NCI-H2171 treated with DMSO at 0.1 percent for 48 hours (cell line): Measurements from ENCODE around the gene RBM3.
"Not testable (repeated sequence)": the region's sequence is repeated elsewhere in the genome, so short reads cannot be mapped to it uniquely, and the experiment has no call there.

Source experiments
- DNase-seq: peaks from one replicate; lab custom pipeline; 2025; lab: John Stamatoyannopoulos, UW

Gene RBM3

DNA sequence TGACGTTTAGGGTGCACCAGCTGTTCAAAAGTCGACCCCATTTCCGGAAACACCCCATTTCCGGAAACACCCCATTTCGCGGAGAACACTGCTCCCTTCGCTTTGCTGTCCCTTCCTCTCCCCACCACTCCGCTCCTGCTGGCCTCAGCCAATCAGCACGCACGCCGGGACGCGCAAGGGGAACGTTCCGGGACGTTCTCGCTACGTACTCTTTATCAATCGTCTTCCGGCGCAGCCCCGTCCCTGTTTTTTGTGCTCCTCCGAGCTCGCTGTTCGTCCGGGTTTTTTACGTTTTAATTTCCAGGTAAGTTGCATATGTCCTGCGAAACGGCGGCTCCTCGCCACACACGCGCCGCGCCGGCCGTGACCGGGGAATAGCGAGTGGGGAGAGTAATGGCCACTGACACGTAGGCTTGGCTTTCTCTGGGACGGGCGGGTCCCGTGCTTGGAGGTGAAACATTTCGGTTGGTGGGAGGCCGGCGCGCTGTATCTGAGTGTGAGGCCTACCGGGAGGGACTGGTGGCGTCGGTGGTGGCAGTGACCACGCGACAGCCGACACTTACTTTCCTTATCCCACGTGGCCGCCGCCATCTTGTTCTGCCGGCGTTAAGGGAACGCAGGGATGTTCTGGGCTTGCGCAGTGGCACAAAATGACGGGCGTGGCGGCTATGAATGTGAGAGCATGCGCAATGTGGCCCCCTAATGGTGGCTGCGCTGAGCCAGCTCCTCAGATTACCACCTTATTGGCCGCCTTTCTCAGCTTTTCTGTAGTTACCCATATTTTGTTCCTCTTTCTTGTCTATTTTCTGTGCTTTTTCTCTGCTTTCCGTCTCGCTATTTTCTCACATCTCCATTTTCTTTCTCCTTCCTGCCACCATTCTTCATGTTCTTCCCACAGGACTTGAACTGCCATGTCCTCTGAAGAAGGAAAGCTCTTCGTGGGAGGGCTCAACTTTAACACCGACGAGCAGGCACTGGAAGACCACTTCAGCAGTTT, at the start of gene RBM3:
TSS of gene RBM3 (plus strand) at position 215 of the 997 bp plus-strand sequence. CDS start at position 912, 697 bp downstream.
- peak; percentile 89 for DNase-seq

DNA sequence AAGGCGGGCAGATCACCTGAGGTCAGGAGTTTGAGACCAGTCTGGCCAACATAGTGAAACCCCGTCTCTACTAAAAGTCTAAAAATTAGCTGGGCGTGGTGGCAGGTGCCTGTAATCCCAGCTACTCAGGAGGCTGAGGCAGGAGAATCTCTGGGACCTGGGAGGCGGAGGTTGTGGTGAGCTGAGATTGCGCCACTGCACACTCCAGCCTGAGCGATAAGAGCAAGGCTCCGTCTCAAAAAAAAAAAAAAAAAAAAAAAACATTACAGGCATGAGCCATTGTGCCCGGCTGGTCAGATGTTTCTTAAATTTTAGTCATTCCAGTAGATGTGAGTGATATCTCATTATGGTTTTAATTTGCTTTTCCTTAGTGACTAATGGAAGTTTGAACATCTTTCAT, 48.4 kb upstream of the RBM3 start:
- DNase-seq: not testable (repeated sequence)

DNA sequence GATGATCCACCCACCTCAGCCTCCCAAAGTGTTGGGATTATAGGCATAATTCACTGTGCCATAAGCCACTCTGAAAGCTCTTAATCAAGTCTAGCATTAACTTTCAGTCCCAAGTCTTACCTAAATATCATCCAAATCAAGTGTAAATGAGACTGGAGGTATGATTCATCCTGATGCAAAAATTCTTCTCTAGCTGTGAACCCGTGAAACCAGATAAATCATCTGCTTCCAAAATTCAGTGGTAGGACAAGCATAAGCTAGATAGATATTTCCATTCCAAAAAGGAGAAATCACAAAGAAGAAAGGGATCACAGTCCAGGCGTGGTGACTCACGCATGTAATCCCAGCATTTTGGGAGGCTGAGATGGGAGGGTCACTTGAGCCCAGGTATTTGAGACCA, 43.5 kb upstream of the RBM3 start:
- DNase-seq: no peak

DNA sequence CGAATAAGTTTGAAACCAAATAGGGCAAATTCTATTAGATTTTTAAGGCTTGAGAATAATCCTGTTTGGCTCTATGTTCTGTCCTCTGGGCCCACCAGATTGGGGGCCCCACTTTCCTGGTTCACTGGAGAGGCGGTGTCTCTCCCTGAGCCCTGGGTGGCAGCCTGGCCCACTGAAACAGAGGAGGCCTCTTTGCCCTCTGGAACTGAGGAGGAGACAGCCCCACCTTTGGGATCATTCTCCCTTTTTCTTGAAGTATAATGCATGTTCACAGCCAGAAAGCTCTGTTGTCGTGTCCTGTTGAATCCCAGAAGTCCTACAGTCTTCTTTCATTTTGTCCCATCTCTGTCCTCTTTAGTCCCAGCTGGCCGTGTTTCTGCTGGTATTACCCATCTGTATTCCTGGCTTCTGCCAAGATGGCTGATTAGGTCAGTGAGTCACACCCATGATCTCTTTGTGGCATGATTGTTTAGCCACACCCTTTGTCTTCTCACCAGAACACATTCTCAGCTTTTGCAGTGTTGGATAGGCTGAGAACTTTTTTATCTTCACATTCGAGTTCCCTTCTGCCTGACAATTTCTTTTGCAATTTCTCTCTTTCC, 42.8 kb upstream of the RBM3 start:
- no peak for DNase-seq

DNA sequence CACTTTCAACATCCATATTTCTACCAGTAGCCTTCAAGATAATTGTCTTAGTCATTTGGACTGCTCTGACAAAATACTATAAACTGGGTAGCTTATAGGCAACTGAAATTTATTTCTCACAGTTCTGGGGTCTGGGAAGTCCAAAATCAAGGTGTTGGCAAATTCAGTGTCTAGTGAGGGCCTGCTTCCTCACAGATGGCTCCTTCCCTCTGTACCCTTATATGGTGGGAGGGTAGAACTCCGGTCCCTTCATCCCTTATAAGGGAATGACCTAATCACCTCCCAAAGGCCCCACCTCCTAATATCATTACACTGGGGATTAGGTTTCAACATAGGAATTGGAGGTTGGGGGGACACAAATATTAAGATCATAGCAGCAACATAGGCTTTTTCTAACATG, 42.1 kb upstream of the RBM3 start:
- no peak for DNase-seq

DNA sequence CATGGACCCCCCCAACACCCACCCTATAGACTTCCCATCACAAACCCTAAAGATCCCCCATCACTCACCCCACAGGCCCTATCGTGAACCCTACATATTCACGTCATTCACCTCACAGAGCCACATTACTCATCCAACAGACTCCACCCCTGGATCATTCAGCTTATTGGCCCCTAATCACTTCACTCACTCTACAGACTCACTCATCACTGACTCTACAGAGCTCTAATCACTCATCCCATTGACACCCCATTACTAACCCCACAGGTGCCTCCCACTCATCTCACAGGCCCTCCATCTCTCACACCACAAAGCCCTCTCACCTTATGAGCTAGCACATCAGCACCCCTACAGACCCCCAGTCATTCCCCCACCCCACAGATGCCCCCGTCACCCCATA, 41.1 kb upstream of the RBM3 start:
- no peak for DNase-seq

DNA sequence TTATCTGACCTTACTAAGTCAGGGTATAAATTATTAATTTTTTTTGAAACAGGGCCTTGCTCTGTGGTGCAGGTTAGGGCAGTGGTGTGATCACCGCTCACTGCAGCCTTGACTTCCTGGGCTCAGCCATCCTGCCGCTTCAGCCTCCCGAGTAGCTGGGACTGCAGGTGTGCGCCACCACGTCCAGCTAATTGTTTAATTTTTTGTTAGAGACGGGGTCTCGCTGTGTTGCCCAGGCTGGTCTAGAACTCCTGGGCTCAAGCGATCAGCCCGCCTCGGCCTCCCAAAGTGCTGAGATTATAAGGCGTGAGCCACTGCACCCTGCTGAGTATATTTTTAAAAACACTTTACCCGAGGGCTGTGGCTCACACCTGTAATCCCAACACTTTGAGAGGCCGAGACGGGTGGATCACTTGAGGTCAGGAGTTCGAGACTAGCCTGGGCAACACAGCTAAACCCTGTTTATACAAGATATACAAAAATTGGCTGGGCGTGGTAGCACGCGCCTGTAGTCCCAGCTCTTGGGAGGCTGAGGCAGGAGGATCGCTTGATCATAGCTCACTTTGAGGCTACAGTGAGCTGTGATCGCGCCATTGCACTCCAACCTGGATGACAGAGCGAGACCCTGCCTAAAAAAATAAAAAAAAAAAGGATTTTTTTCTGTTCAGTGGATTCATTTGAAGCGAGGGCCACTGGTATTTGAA, 35.5 kb upstream of the RBM3 start:
- DNase-seq: no peak

DNA sequence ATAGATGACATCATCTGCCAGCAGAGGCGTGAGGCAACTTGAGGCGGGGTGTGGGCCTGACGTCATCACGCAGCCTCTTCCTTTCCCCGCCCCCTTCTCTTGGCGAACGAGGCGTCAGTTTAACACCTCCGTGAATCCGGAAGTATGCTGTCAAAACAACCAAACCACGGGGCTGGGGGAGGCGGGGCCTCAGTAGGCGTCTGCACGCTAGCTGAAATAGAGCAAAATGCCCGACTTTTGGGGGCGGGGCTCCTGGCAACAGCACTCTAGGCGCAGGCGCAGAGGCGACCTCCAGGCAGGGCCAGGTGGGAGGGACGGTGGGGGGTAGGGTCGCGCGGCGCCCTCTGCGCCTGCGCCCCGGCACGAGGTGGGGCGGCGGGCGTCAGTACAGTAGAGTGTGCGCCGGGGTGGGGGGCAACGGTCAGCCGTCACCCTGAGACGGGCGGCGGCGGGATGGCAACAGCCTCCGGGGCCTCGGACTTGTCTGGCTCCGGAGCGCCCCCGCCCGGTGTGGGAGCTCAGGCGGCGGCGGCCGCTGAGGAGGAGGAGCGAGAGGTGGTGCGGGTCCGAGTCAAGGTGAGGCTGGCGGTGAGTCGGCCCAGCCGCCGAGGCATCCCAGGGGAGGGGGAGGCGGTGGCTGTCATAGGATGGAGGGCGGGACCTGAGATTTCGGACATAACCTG, 34.8 kb upstream of the RBM3 start, which contains the start of gene TBC1D25:
TSS of gene TBC1D25 (plus strand) at position 370 of the 683 bp plus-strand sequence. CDS start at position 454, 84 bp downstream.
- DNase-seq: peak; percentile 95

DNA sequence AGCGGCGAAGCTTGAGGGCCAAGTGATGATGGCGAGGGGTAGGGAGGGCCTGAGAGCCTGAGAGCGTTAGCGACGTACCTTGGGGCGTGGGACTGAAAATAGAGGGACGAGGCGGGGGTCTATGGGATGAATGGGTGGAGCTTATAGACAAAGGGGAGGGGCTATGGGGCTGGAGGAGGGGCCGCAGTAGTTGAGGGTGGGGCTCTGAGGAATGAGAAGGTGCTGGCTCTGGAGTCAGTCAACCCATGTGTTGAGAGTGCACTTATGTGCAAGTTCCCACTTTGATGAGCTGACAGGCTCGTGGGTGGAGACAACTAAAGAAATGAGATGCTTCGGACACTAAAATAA, 34.3 kb upstream of the RBM3 start:
- DNase-seq: peak; percentile 65

DNA sequence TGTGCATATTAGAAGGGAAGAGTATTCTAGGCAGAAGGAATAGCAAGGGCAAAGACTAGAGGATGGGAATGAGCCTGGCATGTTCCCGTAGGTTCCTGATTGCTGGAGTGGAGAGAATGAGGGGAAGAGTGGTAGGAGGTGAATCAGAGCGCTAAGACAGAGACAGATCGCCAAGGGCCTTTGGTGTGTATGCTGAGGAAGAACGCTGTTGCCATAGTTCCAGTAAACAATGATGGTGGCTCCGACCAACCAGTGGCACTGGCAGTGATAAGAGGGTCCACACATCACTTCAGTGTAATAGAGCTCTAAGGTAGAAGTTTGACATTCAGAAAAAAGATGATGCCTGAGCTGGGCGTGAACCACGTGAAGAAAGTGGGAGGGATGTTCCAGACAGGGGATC, 33.8 kb upstream of the RBM3 start:
- no peak for DNase-seq

DNA sequence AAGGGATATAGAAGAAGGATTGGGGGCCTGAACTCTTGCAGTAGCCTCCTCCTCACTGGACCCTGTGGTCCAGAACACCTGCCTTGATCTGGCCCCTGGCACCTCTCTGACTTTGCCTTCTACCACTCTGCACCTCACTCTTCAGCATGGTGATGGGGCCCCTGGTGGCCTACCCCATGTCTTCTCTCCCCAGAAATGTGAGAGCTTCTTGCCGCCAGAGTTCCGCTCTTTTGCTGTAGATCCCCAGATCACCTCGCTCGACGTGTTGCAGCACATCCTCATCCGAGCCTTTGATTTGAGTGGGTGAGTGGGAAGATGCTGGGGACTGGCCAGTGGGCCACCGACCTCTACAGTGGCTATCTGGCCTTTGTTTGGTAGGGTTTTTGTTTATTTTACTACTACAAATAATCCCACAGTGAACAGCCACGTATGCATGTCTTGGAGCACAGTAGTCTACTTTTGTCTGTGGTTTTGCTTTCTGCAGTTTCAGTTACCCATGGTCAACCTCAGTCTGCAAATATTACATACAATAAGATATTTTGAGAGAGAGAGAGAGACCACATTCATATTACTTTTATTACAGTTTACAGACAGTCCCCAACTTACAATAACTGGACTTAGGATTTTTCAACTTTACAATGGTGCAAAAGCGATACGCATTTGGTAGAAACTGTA, 33.0 kb upstream of the RBM3 start:
- no peak for DNase-seq

DNA sequence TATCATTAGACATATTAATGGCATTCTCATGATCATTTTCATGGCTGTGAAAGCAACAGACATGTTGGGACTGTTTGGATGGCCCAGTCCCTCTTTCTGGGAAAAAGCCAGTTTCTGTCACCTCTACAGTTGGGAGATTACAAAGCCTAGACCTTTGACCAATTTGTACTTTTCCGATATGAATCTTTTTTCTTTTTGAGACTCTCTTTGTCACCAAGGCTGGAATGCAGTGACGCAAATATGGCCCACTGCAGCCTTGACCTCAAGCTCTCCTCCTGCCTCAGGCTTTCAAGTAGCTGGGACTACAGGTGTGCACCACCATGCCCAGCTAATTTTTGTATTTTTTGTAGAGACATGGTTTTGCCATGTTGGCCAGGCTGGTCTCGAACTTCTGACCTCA, 25.4 kb upstream of the RBM3 start:
- no peak for DNase-seq

DNA sequence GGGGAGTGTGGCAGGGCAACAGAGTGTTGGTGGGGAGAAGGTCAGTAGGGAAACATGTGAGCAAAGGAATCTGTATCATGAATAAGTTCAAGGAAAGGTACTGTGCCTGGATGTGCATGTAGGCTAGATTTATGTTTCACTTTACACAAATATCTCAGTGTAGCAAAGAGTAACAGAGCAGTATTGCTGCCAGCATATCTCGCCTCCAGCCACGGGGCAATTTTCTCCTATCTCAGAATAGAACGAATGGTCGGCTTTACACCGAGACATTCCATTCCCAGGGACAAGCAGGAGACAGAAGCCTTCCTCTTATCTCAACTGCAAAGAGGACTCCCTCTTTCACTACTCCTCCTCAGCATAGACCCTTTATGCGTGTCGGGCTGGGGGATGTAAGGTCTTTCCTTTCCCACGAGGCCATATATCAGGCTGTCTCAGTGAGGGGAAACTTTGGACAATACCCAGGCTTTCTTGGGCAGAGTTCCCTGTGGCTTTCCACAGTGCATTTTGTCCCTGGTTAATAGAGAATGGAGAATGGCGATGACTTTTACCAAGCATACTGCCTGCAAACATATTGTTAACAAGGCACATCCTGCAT, 18.5 kb upstream of the RBM3 start:
- DNase-seq: not testable (repeated sequence)

DNA sequence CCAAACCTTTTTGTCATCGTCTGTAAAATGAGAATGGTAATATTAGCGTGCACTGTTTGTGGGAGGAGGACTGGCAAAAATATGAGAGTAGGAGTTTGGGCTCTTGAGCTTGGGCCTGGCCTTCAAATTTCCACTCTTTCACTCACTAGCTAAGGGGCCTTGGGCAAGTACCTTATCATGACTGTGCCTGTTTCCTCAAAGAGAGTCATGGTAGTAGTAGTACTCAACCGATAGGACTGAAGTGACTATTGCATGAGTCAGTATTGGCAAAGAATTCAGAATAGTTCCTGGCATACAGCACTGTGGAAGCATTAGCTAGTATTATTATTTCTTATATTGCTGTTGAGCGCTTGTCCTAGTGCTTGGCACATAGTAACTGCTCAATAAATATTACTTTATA, 16.0 kb upstream of the RBM3 start:
- no peak for DNase-seq

DNA sequence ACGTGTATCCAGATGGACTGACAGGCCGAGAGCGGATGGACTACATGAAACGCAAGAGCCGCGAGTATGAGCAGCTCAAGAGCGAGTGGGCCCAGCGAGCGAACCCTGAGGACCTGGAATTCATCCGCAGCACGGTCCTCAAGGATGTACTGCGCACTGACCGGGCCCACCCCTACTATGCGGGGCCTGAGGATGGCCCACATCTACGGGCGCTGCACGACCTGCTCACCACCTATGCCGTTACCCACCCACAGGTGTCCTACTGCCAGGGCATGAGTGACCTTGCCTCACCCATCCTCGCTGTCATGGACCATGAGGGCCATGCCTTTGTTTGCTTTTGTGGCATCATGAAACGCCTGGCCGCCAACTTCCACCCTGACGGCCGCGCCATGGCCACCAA, 14.6 kb upstream of the RBM3 start:
- DNase-seq: no peak

DNA sequence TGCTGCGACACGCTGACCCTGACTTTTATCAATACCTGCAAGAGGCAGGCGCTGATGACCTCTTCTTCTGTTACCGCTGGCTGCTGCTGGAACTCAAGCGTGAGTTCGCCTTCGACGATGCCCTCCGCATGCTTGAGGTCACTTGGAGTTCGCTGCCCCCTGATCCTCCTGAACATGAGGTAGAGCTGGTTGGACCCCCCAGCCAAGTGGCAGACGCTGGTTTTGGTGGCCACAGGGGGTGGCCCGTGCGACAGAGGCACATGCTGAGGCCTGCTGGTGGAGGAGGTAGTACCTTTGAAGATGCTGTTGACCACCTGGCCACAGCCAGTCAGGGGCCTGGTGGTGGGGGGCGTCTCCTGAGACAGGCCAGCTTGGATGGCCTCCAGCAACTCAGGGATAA, 14.2 kb upstream of the RBM3 start:
- no peak for DNase-seq

DNA sequence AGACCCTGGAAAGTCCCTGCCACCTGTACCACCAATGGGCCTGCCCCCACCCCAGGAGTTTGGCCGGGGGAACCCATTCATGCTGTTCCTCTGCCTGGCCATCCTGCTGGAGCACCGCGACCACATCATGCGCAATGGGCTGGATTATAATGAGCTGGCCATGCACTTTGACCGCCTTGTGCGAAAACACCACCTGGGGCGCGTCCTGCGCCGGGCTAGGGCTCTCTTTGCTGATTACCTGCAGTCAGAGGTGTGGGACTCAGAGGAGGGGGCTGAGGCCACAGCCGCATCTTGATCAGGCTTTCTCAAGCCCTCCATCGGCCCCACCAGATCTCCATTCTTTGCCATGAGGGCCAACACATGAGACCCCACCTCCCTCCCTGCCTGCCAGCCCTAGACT, 13.6 kb upstream of the RBM3 start:
- no peak for DNase-seq

DNA sequence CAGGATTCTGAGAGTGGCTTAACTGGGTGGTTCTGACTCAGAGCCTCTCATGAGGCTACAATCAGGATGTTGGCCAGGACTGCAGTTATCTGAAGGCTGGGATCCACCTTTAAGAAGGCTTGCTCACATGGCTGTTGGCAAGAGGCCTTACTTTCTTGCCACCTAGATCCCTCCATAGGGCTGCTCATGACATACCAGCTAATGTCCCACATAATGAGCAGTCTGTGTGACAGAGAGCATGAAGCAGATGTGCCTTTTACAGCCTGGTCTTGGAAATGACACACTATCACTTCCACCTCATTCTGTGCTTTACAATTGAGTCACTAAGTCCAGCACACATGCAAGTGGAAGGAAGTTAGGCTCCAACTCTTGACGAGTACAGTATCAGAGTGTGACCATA, 4.3 kb upstream of the RBM3 start:
- DNase-seq: no peak

DNA sequence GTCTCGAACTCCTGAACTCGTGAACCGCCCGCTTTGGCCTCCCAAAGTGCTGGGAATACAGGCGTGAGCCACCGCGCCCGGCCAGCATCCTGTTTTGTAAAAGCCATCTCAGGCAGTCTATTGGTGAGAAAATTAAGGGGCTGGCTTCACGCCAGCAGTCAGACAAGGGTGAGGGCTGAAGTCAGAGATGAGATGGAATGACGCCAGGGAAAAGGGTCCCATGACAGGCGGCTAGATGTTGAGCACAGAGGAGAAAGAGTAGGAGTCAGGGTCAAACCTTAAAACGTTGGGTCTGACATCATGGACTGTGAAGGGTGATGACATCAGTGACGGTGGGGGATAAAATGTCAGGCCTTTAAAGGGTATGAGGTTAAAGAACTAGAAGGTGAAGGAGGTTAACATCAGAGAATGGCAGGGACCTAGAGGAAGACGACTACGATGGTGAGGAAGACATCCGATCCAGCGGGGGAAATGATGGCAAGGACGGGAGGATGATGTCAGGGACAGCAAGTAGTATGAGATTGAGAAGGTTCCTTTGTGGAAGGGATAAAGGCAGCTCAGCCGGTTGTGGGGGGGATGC, 504 bp upstream of the RBM3 start:
- peak; percentile 88 for DNase-seq

DNA sequence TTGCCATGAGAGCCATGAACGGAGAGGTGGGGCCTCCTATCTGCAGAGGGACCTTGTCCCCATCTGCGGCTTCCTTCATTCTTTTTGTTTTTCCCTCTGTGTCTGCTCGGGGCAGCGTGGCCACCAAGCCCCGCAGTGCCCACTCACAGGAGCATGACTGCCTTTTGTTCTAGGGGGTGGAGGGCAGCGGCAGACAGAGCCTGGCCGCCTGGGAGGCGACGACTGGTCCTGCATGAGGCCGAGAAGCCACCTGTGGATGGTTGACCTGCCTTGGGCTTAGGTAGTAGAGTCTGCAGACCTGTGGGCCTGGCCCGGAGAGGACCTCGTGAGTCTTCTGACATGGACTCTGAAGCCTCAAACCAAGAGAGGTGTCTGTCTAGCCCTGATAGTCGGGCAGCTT, 1.4 kb downstream of the RBM3 start:
- DNase-seq: no peak

DNA sequence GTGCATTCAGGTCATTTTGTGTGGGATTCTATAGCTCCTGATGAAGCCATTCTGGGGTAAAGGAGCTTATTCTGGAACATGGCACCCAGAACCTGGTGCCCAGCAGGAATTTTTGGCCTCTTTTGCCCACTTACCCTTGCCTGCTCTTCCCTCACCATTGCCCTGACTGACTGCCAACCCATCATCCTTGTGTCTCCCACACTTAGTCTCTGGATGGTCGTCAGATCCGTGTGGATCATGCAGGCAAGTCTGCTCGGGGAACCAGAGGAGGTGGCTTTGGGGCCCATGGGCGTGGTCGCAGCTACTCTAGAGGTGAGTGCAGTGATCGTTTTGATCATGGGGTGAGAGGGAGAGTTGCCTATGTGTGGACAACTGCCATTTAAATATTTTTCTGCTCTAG, 1.8 kb downstream of the RBM3 start:
- DNase-seq: no peak
